ENCODE results near the gene ANKDD1A.

Gene ANKDD1A

GRCh38 chr15:64896371-64897069 is 15.2 kb upstream of the ANKDD1A start:
- no peak for DNase-seq

GRCh38 chr15:64897345-64897985 is 14.2 kb upstream of the ANKDD1A start:
- no peak for DNase-seq

GRCh38 chr15:64898406-64898805 is 13.3 kb upstream of the ANKDD1A start:
- no peak for DNase-seq

- DNase-seq: no peak
These were observed 10.6 kb upstream of the ANKDD1A start for GRCh38 chr15:64901141-64901540.

- DNase-seq: no peak
These were observed 9.8 kb upstream of the ANKDD1A start for GRCh38 chr15:64901914-64902313.

GRCh38 chr15:64902863-64903262 is 8.8 kb upstream of the ANKDD1A start:
- no peak for DNase-seq

GRCh38 chr15:64903326-64903950 is 8.3 kb upstream of the ANKDD1A start:
- no peak for DNase-seq

GRCh38 chr15:64904189-64904588 is 7.5 kb upstream of the ANKDD1A start:
- DNase-seq: no peak

- no peak for DNase-seq
These were observed 6.4 kb upstream of the ANKDD1A start for GRCh38 chr15:64905119-64905831.

- DNase-seq: no peak
These were observed 5.8 kb upstream of the ANKDD1A start for GRCh38 chr15:64905941-64906340.

GRCh38 chr15:64906402-64906801 is 5.3 kb upstream of the ANKDD1A start:
- no peak for DNase-seq

- DNase-seq: no peak
These were observed 3.7 kb upstream of the ANKDD1A start for GRCh38 chr15:64907991-64908390.

GRCh38 chr15:64909546-64909945 is 2.2 kb upstream of the ANKDD1A start:
- no peak for DNase-seq

- DNase-seq: no peak
These were observed 950 bp downstream of the ANKDD1A start for GRCh38 chr15:64912379-64913325.

GRCh38 chr15:64915518-64916227 is 4.0 kb downstream of the ANKDD1A start:
- DNase-seq: no peak

GRCh38 chr15:64916365-64916764 is 4.7 kb downstream of the ANKDD1A start:
- DNase-seq: no peak

- no peak for DNase-seq
These were observed 5.5 kb downstream of the ANKDD1A start for GRCh38 chr15:64917211-64917610.

GRCh38 chr15:64919721-64920120 is 8.0 kb downstream of the ANKDD1A start:
- DNase-seq: no peak

- DNase-seq: no peak
These were observed 10.0 kb downstream of the ANKDD1A start for GRCh38 chr15:64921711-64922110.

- DNase-seq: no peak
These were observed 11.8 kb downstream of the ANKDD1A start for GRCh38 chr15:64923546-64923945.
